Cardiac septum (tissue), 1 donor: ENCODE results near the gene CC2D1B. TPM values are rescaled to one million over a fixed set of nuclear protein-coding genes. Genes with fewer than 3 reads are reported as not detected.

Experiments
- DNase-seq: peaks from one replicate; pipeline ENCODE4 v3.0.0-alpha.2; 2020; ENCODE audit warnings: low spot score
- intact Hi-C: fragments of 100-400 bp; cut with DNase I; formaldehyde crosslinking; loops from one replicate; pipeline ENCODE4 v1.14.0; 2022
- total RNA-seq: library from RNA; stranded (reverse); fragmentation: NEBNext Ultra II Directional; extraction: Animal tissue kit (Norgen Biotek cat#: 25700); gene quantifications from one replicate; pipeline ENCODE4 v1.2.1, GENCODE V29; 2021
- donor health status: DM: no; HTN: no; CAD: no.

CC2D1B gene
- total RNA-seq, 1 donor from 2014 or later: 19.5 TPM

GRCh38 chr1:52364235-52364839 is 1.7 kb downstream of the CC2D1B start:
- intact Hi-C loops: loop anchor here (2.0 kb wide), 1 partner anchor 222 kb away; the partner anchor contains the start of gene ZFYVE9
- DNase-seq: no peak

GRCh38 chr1:52360595-52360968 is 5.4 kb downstream of the CC2D1B start:
- no peak for DNase-seq
- intact Hi-C loops: no loop called here

DNA sequence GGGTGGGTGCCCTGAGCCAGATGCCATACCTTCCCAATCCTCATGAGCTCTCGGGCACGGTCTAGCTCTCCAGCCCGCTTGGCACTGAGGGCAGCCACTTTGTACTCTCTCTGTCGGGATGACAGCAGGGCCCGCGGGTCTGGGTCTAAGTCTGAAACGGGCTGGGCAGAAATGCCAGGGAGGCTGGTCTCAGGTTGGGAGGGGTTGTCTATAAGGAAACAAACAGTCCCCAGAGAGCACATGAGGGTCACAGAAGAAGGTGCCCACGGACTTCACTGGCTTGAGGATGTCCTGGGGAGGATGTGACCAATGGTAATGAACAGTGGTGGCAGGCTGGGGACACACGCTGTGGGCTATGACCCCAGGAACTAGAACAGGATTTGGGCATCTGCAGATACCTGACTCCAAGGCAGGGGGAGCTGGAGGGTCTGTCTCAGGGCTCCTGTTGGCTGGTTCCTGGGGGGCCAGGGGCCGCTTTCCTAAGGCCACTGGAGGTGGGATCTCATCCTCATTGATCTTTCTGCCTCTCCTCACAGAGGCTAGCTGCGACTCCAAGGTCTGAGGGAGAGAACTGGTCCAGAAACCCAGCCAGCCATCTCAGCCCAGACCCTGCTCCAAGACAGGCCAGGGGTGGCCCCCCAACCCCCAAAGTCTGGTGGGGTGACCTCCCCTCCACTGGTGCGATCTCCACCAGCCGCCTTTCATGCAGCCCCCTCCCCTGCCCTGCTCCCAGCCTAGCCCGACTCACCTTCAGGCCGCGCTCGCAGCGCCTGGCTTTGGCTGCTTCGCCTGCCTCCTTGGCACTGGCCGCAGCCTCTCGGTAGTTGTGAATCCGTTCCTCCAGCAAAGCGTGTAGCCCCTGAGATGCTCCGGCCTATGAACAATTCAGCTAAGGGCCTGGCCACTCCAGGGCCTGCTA is 6.1 kb downstream of the CC2D1B start:
- intact Hi-C loops: no loop called here
- DNase-seq: no peak

- intact Hi-C loops: no loop called here
- no peak for DNase-seq
These were observed 7.0 kb downstream of the CC2D1B start for GRCh38 chr1:52358851-52359497.

DNA sequence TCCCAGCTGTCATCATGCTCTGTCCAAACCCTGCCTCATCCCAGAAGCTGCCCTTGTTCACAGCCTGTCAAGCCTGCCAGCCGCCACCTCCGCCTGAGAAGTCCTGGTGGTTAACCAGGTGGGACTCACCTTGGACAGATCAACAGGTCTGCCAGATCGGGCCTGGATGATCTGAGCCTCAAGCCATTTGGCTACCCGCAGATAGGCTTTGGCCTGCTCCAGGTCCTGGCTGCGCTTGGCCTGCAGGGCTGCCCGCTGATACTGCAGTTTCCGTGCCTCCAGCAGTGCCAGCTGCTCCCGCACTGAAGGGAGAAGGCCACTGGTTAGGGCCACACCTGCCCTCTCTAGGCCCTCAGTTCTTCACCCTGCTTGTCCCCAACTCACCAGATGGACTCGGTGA is 8.6 kb downstream of the CC2D1B start:
- DNase-seq: no peak
- intact Hi-C loops: no loop called here

GRCh38 chr1:52356818-52357355 is 9.1 kb downstream of the CC2D1B start:
- no peak for DNase-seq
- intact Hi-C loops: no loop called here

DNA sequence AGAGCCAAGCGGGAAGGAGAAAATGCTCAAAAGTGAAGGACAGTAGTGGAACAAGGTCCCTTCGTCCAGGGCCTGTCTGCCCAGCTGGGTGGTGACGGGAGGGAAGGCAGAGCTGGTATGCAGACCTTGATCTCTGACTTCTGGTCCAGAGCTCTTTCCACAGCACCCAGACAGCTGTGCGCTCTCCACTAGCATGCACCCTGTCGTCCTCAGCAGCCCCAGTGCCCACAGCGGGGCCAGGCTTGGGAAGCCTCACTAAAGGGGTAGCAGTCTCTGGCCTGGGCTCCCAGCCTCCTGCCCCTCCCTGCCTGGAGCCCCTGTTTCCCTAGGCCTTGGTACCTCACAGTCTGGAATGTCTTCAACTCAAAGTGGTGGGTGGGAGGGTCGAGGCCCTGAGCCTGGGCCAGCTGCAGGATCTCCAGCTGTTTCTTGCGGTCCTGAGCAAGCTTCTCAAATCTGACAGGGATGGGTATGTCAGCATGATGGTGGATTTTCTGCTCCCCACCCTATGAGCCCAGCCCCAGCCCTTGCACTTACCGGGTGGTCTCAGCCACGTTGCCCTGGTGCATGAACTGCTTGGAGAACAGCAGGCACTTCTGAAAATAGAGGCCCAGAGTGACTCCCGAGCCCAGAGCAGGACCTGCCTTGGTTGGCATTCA is 10.0 kb downstream of the CC2D1B start:
- intact Hi-C loops: no loop called here
- DNase-seq: no peak

DNA sequence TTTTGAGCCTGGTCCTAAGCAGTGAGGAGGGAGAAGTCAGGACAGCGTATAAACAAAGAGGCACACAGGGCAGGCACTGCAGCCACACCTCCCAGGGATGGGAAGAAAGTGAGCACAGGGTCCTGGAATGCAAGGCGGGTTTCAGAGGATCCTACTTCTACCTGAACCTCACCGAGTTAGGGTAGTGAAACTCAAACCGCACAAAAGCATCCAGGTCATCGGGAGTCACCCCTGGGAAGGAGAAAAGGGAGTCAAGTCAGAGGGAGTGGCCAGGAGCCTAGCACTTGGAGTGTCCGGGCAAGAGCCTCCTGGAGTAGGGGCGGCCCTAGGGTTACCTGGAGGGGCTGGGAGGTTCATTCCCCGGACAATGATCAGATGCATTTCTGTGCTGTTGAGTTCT is 10.6 kb downstream of the CC2D1B start:
- no peak for DNase-seq
- intact Hi-C loops: no loop called here

DNA sequence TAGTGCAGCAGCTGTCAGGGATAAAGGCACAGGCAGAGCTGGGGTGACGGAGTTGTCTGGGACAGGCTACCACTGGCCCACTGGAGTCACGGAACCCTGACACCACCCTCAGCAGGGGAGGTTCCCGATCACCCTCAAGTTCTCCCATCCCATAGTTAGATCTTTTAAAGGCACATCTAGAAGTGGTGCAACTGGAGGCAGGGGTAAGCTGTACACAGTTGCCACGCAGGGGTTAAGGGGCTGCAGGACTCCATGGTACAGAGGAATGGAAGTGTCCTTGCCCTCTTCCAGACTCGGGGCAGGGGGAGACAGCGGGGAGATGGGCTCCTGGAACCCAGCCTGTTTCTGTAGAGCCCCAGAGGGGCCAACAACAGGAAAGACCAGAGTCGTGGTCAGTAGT is 13.3 kb downstream of the CC2D1B start:
- intact Hi-C loops: no loop called here
- DNase-seq: no peak

- no peak for DNase-seq
- intact Hi-C loops: no loop called here
These were observed 17.2 kb downstream of the CC2D1B start for GRCh38 chr1:52348704-52349300.

DNA sequence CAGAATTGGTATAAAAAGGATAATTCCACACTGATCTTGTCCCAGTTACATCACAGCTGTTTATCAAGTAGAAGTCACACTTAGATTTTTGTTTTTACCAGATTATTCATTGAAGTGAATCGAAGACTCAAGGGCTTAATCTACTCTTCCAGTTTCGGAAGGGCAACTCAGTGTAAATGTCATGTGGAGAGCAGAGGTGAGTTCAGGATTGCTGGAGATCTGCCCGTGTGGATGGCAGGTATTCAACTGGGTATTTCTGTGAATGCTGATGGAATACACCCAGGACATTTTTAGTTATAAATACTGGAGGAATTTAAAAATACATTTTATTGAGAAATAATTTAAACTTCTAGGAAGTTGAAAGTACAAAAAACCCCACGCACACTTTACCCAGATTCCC is 19.4 kb downstream of the CC2D1B start:
- intact Hi-C loops: no loop called here
- no peak for DNase-seq

- no peak for DNase-seq
- intact Hi-C loops: no loop called here
These were observed 20.8 kb downstream of the CC2D1B start for GRCh38 chr1:52345252-52345651.

DNA sequence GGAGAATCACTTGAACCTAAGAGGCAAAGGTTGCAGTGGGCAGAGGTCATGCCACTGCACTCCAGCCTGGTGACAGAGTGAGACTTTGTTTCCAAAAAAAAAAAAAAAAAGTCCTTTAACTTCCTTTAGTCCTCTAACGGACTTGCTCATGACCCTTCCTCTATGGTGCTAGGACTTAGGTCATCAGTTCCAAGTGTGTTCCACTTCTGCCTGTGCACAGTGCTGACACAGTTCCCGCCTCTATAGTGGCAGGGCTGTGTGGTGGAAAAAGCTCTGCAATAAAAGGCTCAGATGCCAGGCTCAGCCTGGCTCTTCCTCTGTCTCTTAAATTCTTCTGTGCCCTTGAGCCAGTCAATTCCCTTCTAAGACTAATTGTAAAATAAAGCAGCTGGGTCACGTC is 22.0 kb downstream of the CC2D1B start:
- intact Hi-C loops: no loop called here
- no peak for DNase-seq

GRCh38 chr1:52341655-52342260 is 24.2 kb downstream of the CC2D1B start:
- DNase-seq: no peak
- intact Hi-C loops: no loop called here

DNA sequence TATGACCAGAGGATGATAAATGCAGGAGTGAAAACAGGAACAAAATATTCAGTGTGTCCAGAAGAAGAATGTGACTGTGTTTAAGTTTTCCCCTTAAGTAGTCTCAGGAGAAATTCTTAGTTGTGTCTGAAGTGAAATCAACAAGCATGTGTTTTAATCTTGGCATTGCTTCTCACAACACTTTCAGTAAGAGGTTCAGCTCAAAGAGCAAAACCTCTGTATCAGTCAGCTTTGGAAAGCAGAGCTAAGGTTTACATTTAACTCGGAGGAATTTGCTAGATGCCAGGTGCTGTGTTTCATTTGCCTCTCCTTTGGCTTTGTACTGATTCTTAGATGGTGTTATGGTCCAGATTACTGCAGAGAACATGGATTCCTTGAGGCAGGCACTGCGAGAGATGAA is 28.6 kb downstream of the CC2D1B start:
- no peak for DNase-seq
- intact Hi-C loops: no loop called here

DNA sequence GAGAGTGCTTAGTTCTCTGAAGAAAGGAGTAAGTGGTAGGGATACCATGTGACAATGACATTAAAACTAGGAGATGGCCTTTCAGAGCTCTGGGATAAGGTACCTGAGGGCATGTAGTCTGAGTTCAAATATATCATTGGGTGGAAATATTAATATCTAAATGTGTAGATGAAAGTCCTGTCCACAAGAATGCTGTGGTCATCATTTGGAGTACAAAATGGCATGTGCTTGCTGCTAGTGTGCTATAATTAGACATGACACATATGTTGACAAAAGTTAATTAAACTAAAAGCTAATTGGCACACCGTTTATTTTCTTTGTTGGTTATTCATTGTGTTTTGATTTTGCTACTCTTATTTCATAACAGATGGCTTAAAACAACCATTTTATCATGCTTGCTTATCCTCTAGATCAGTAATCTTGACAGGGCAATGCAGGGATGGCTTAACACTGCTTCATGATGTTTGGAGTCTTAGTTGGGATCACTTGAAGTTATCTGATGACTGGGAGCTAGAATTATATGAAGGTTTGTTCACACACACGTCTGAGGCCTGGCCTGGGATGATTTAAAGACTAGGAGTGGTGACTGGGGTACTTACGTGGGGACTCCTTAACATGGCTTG is 31.0 kb downstream of the CC2D1B start:
- intact Hi-C loops: no loop called here
- DNase-seq: no peak

DNA sequence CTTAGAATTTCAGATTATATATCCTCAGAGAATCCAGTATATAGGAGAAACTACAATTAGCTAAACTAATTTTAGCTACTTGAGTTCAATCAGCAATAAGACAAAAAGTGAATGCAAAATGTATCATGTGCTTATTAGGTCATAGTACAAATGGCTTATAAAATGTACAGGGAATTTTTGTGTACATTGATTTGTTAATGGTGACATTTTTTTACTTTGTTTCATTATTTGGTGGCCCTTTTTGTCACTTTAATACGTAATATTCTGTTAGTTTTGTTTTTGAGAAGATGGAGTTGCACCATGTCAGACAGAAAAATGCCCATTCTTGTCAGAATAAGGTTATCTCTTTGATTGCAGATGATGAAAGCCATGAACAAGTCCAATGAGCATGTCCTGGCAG is 33.6 kb downstream of the CC2D1B start:
- no peak for DNase-seq
- intact Hi-C loops: no loop called here

GRCh38 chr1:52328615-52329014 is 37.4 kb downstream of the CC2D1B start:
- intact Hi-C loops: no loop called here
- DNase-seq: no peak

DNA sequence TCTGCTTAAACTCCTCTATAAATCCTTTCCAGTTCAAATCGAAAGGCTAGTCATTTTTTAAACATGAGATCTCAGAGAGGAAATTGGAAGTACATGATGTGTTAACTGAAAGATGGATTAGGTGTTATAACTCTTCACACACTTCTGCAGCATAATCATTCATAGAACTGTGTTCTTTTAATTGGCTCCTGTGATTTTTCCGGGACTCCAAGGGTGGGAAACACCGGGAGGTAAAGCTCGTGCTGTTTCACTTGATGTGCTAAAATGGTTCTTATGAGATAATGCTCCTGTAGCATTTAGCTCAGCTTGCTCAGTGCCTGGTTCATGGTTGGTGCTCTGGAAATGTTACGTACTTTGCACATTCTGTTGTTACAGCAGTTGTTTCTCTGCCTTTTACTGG is 40.2 kb downstream of the CC2D1B start:
- no peak for DNase-seq
- intact Hi-C loops: no loop called here
